ENCODE data around the gene TGFBR3. TPM values are rescaled to one million over a fixed set of nuclear protein-coding genes. Genes with fewer than 3 reads are reported as not detected.
A peak's percentile ranks its signal among the peaks of the same experiment; 100 is the strongest.

The TGFBR3 gene
- total RNA-seq, 1 experiment from 2014 or later, result 2.4 TPM

DNA sequence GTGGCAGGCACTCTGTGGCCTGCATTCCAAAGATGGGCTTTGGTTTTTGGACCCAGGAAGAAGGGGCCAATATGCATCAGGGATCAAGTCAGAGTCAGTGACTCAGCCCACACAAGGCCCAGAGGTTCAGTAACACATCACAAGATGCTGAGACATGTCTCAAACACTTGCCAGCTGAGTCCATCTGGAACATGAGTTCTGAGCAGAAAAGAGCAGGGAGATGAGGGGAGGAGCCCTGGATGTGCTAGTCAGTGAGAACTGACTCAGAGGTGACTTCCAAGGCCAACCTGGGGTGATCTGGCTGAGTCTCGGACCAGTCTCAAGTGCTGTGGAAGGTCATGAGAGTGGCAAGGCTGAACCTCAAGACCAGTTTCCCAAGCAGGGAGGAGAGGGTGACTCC, 235.2 kb downstream of the TGFBR3 start:
- Histone ChIP-seq H4K20me1 (ENCODE audit: control insufficient read depth, insufficient read depth, insufficient read length) (no peaks in the 10 kb centered on the region), H2BK5ac (ENCODE audit: insufficient read length, low read length) (no peak overlapping the region), H3K56ac (ENCODE audit: insufficient read length, low read depth, low read length) (peak overlapping the region; percentile 43), H3K4me2 (ENCODE audit: insufficient read depth, insufficient read length, low read length) (no peak overlapping the region), H3K4ac (ENCODE audit: low read depth, low read length) (no peak overlapping the region), H2BK20ac (ENCODE audit: low read depth, low read length, poor library complexity, severe bottlenecking) (no peak overlapping the region), H3K18ac (ENCODE audit: insufficient read length, low read depth, low read length) (no peak overlapping the region), H3K27me3 (ENCODE audit: insufficient read depth, low read length) (no peaks in the 10 kb centered on the region), H2BK15ac (ENCODE audit: low read depth, low read length) (no peak overlapping the region), H3K4me1 (ENCODE audit: insufficient read depth, low read length) (no peaks in the 10 kb centered on the region; the same call in 1 of the 2 replicates), H3K14ac (ENCODE audit: insufficient read depth, low read length) (no peak overlapping the region; the same call in 1 of the 2 replicates), H4K8ac (replicated peaks; ENCODE audit: insufficient read length, low read depth, low read length) (peak overlapping the region; percentile 57), H3K9ac (ENCODE audit: extremely low read depth, insufficient read length, low read length) (no peak overlapping the region), H2BK12ac (ENCODE audit: insufficient read length, low read depth, low read length) (no peak overlapping the region), H2AFZ (ENCODE audit: low read length) (no peak overlapping the region), H3K79me2 (ENCODE audit: insufficient read depth, low read length) (no peaks in the 10 kb centered on the region), H3K23ac (ENCODE audit: insufficient read length, low read depth, low read length) (no peak overlapping the region), H4K91ac (ENCODE audit: insufficient read length, low read depth, low read length) (no peak overlapping the region), H4K5ac (ENCODE audit: insufficient read length, low read depth, low read length) (no peak overlapping the region), H2AK5ac (ENCODE audit: insufficient read length, low read length) (no peak overlapping the region), H3K23me2 (ENCODE audit: insufficient read length, low read depth, low read length, poor library complexity, severe bottlenecking) (no peaks in the 10 kb centered on the region), H3K79me1 (ENCODE audit: insufficient read depth, low read depth, low read length, poor library complexity, severe bottlenecking) (no peaks in the 10 kb centered on the region), H3T11ph (ENCODE audit: low read length) (no peak overlapping the region), H3K27ac (ENCODE audit: insufficient read length, low read depth, low read length) (no peak overlapping the region), H3K9me3 (ENCODE audit: control insufficient read depth, low read depth, low read length) (no peaks in the 10 kb centered on the region), H2BK120ac (ENCODE audit: low read depth, low read length, poor library complexity, severe bottlenecking) (no peak overlapping the region)
- no peak for DNase-seq
- Mint-ChIP-seq H3K27ac (no peak overlapping the region), H3K4me1 (peaks cover 19 to 29% of the 10 kb centered on the region in 2 experiments), H3K36me3 (ENCODE audit: insufficient read depth in 1 of 3, low read depth in 3 of 3) (peaks cover 0 to 7% (median 6%) of the 10 kb centered on the region in 3 experiments; a peak in 3 of 7 replicates), H3K9me3 (peaks cover 3 to 7% of the 10 kb centered on the region in 2 experiments; a peak in 4 of 5 replicates), H3K4me3 (no peak overlapping the region), H3K27me3 (ENCODE audit: low read depth) (peaks cover 1% of the 10 kb centered on the region)
- TF ChIP-seq CTCF (conservative IDR thresholded peaks at IDR 0.05), result no peak
- no CpG with 5 or more reads among the region's 1 CpG for WGBS (ENCODE audit: extremely low coverage, insufficient read length, low lambda C conversion rate)
